Spleen (tissue), 13 donors: ENCODE measurements around the gene SPATA21. TPM values are rescaled to one million over a fixed set of nuclear protein-coding genes. Genes with fewer than 3 reads are reported as not detected.
"Not testable (repeated sequence)": the region's sequence is repeated elsewhere in the genome, so short reads cannot be mapped to it uniquely, and the experiment has no call there.

Experiments
- DNase-seq: peaks from one replicate; pipeline ENCODE4 v3.0.0-alpha.2; 2020
- H3K27ac ChIP-seq, 8 donors: fragments of 200-600 bp; sonication (generic) in 7 of 8; 1 replicate in 4 of 8; 2 replicates in 4 of 8; pipeline versions ENCODE4 v1.5.0 to v1.8.0; 2016 to 2021; ENCODE audit warnings: inconsistent platforms in 4 of 8, mild to moderate bottlenecking in 4 of 8, moderate library complexity in 1 of 8
- H3K27me3 ChIP-seq, 7 donors: fragments of 200-600 bp; sonication (generic) in 6 of 7; replicated peaks in 1 of 7; 1 replicate in 4 of 7; 2 replicates in 3 of 7; pipeline versions ENCODE4 v1.5.0 to v1.8.0; 2016 to 2021; ENCODE audit warnings: inconsistent platforms in 3 of 7, mild to moderate bottlenecking in 1 of 7
- H3K36me3 ChIP-seq, 6 donors: fragments of 200-600 bp; sonication (generic) in 5 of 6; 1 replicate in 4 of 6; 2 replicates in 2 of 6; pipeline versions ENCODE4 v1.5.0 to v1.8.0; 2016 to 2021; ENCODE audit warnings: inconsistent platforms in 2 of 6
- H3K4me1 ChIP-seq, 6 donors: fragments of 200-600 bp; sonication (generic) in 5 of 6; 1 replicate in 3 of 6; 2 replicates in 3 of 6; pipeline versions ENCODE4 v1.5.0 to v1.8.0; 2016 to 2021; ENCODE audit warnings: inconsistent platforms in 3 of 6
- H3K4me3 ChIP-seq, 8 donors: fragments of 200-600 bp; sonication (generic) in 7 of 8; 1 replicate in 4 of 8; 2 replicates in 4 of 8; pipeline versions ENCODE4 v1.5.0 to v1.8.0; 2016 to 2021; ENCODE audit warnings: inconsistent platforms in 4 of 8, mild to moderate bottlenecking in 4 of 8, moderate library complexity in 2 of 8
- H3K9me3 ChIP-seq, 8 donors: fragments of 200-600 bp; sonication (generic) in 7 of 8; 1 replicate in 4 of 8; 2 replicates in 4 of 8; pipeline versions ENCODE4 v1.5.0 to v1.8.0; 2016 to 2021; ENCODE audit warnings: inconsistent platforms in 4 of 8
- POLR2A ChIP-seq, 3 donors: fragments of 450-650 bp; IDR thresholded peaks; one replicate each; pipeline ENCODE4 v1.5.1; 2017; ENCODE audit warnings: antibody characterized with exemption in 3 of 3, mild to moderate bottlenecking in 1 of 3
- POLR2AphosphoS5 ChIP-seq, 3 donors: sonication (generic); formaldehyde crosslinking; IDR thresholded peaks; one replicate each; pipeline ENCODE4 v1.5.1; 2017; ENCODE audit warnings: antibody characterized with exemption in 3 of 3
- WGBS, 5 donors: extraction: QIAGEN DNeasy Blood & Tissue Kit in 3 of 5; methylation state at CpG; one replicate each; pipeline versions ENCODE4 v1.1.5 to v1.1.7; 2013 to 2018; 5-methylcytosine and 5-hydroxymethylcytosine counted together
- intact Hi-C: fragments of 100-400 bp; cut with DNase I; formaldehyde crosslinking; loops from one replicate; pipeline ENCODE4 v1.15.0; 2023; ENCODE audit warnings: low total_unique reads
- long read RNA-seq, 2 donors: transcript quantifications; one replicate each; lab custom pipeline, GENCODE V29; 2026
- polyA plus RNA-seq, 3 donors: library from polyadenylated mRNA; stranded (reverse); fragments of 200-250 nt; gene quantifications; one replicate each; pipeline ENCODE4 v1.2.1, GENCODE V29; 2013
- total RNA-seq, 7 donors: library from RNA; depleted of rRNA in 3 of 7; stranded (reverse); fragments of >200 nt in 3 of 7; fragmentation: NEBNext Ultra II Directional in 4 of 7; extraction: Animal tissue kit (Norgen Biotek cat#: 25700) in 4 of 7; gene quantifications; one replicate each; pipeline versions ENCODE4 v1.1.0 to v1.2.1, GENCODE V29; 2016 to 2021
- TF ChIP-seq, protein P1 (sequence below), 11 experiments: fragments of 200-600 bp in 7 of 11; fragments of 450-650 bp in 4 of 11; sonication (generic) in 4 of 11; IDR thresholded peaks in 8 of 11; conservative IDR thresholded peaks in 3 of 11; 1 replicate in 7 of 11; 2 replicates in 4 of 11; pipeline versions ENCODE4 v1.4.0 to v1.8.0; 2016 to 2021; ENCODE audit warnings: antibody characterized with exemption in 11 of 11, inconsistent platforms in 4 of 11, mild to moderate bottlenecking in 1 of 11
- donor health status: healthy with polysubstance abuse.
- donor health status: DM: no; HTN: no; CAD: no; lungs with moderate emphysema.
- donor health status: DM: no; HTN: no; CAD: no.
- donor health status: Bipolar disorder and iron deficiency.
- donor health status: healthy.
- donor health status: DM: no; HTN: no; CAD: no.
- donor health status: DM: yes; HTN: yes; CAD: no.

Gene SPATA21, protein sequence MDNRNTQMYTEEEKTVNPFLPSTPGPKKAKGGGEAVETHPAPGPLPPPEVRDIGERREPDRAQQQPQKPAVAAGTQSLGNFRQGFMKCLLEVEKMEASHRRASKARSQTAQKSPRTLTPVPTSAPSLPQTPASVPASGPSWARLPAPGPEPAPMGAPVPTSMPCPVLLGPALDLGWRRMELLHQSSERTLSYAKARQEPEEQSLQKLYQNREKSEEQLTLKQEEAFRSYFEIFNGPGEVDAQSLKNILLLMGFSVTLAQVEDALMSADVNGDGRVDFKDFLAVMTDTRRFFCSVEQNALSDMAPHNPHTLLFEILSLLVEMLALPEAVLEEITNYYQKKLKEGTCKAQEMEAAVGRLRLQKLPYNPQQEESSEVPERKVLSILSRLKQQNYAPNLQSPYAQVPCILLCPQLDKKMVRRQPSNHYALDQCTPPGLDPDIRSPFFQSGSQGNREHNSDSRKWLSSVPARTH
- total RNA-seq (under 1 TPM in 1 of 7 donors, not detected in 6; 0.30 TPM), polyA plus RNA-seq (under 1 TPM; 0.13 to 0.32 (median 0.18) TPM)
- long read RNA-seq, donor 1, partial matches to known transcripts, result 143 of 143 reads
- long read RNA-seq, donor 1, other reads (novel, unspliced or antisense), result 0 of 143 reads
- long read RNA-seq, donor 2, result 0 reads

DNA sequence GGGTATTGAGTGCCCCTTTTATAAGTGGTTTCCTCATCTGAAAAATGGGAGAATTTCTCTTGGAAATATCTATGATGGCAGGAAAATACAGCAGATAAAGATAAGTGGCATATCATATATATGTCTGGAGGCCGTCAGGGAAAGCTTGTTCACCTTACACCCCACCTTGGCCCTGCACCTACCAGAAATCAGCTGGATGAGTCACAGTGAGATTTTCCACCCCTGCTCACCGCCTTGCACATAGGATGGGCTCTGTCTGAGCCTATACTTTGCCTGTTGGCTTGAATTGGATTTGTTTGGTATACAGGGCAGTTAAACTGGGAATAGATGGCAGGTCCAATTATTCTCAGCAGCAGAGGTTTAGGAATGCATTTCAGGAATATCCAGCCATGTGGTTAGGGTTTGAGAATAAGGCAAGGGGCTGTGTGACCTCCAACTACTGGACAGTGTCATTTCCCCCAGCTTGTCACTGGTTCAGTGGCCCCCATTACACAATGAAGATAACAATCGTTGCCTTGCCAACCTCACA is at the start of gene SPATA21:
SPATA21 (minus strand) TSS at position 479 of the 529 bp plus-strand sequence. CDS start 6,053 bp downstream, outside the sequence.
- no peak for TF ChIP-seq POLR2AphosphoS5 (IDR thresholded peaks at IDR 0.05)
- H3K4me1 ChIP-seq, result peaks cover 7 to 41% (median 23%) of the 10 kb centered on the region in 6 donors
- no peaks in the 10 kb centered on the region for H3K27me3 ChIP-seq
- H3K36me3 ChIP-seq, result peaks cover 0 to 2% (median 0%) of the 10 kb centered on the region in 6 donors
- DNase-seq, result no peak
- intact Hi-C loops, result no loop called here
- no peaks in the 10 kb centered on the region for H3K9me3 ChIP-seq
- H3K4me3 ChIP-seq, result no peak within 1 kb of the TSS
- H3K27ac ChIP-seq, result no peak within 1 kb of the TSS
- WGBS, 5 donors, result 74 to 84% (median 76%) methylated on average over 3 of the region's 3 CpGs

DNA sequence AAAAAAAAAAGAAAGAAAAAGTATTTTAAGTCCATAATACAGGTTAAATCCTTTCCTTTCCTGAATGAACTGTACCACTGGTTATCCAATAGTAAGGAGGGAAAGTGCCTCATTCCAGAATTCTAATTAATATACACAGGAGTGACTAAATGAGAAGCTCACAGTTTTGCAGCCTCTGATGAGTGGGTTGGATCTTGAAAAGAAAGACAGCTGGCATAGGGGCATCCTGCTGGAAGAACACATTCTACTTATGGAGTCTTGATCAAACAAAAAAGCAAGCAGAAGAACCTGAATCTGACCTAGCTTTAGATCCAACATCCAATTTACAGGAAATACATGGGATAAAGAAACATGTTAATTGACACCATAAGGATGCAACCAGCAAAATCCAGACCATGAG is 49.8 kb upstream of the SPATA21 start:
- H3K9me3 ChIP-seq, H3K4me3 ChIP-seq, DNase-seq, H3K4me1 ChIP-seq, H3K27ac ChIP-seq, H3K27me3 ChIP-seq, intact Hi-C loops: not testable (repeated sequence)
- H3K36me3 ChIP-seq, result peaks cover 0 to 81% (median 36%) of the 10 kb centered on the region in 6 donors

DNA sequence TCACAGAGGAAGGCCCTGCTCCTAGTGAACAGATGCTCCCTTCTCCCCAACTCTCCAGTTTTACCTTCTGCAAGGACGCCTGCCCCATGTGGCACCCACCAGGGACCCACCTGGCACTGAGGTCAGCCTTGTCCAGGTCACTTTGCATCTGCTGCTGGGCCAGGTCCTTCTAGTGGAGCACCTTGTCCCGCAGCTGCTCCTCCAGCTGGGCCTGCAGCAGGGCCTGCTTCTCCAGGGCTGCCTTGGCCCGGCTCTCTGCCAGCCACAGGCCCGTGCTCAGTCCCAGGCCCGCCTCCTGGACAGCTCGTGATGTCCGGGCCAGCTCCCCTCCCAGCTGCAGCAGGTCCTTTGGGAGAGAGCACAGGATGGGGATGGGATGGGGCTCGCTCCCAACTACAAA is 49.1 kb upstream of the SPATA21 start:
- H3K4me1 ChIP-seq, intact Hi-C loops, H3K27me3 ChIP-seq, H3K4me3 ChIP-seq, DNase-seq, H3K27ac ChIP-seq, H3K9me3 ChIP-seq: not testable (repeated sequence)
- peaks cover 0 to 88% (median 36%) of the 10 kb centered on the region in 6 donors for H3K36me3 ChIP-seq
- 93 to 98% (median 97%) methylated on average over 7 to 8 of the region's 8 CpGs for WGBS, 5 donors

DNA sequence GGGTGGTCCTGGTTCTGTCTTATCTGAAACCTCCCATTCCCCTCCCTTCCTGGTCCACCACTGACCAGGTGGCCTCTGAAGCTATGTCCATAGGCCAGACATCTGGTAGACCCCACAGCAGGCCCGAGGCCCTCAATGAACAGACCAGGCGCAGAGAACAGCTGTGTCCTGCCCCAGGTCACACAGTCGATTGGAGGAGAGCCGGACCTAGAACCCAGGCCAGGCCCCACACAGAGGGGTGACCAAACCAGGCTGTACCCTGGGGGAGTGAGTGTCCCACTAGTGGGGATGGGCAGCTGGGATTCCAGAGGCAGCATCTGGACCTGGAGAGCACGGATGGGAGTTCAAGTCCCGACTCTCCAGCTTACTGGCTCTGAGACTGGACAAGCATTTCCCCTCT is 47.7 kb upstream of the SPATA21 start:
- DNase-seq, result peak; percentile 47
- H3K9me3 ChIP-seq, result no peaks in the 10 kb centered on the region
- intact Hi-C loops, result no loop called here
- peaks cover 0 to 92% (median 49%) of the 10 kb centered on the region in 6 donors for H3K36me3 ChIP-seq
- 91 to 95% (median 93%) methylated on average over 3 to 6 of the region's 6 CpGs for WGBS, 5 donors
- no peaks in the 10 kb centered on the region for H3K4me1 ChIP-seq
- H3K27me3 ChIP-seq, result no peaks in the 10 kb centered on the region
- TF ChIP-seq POLR2A (IDR thresholded peaks at IDR 0.05) (no peak), POLR2AphosphoS5 (IDR thresholded peaks at IDR 0.05) (no peak)
- TF ChIP-seq, protein P1, sequence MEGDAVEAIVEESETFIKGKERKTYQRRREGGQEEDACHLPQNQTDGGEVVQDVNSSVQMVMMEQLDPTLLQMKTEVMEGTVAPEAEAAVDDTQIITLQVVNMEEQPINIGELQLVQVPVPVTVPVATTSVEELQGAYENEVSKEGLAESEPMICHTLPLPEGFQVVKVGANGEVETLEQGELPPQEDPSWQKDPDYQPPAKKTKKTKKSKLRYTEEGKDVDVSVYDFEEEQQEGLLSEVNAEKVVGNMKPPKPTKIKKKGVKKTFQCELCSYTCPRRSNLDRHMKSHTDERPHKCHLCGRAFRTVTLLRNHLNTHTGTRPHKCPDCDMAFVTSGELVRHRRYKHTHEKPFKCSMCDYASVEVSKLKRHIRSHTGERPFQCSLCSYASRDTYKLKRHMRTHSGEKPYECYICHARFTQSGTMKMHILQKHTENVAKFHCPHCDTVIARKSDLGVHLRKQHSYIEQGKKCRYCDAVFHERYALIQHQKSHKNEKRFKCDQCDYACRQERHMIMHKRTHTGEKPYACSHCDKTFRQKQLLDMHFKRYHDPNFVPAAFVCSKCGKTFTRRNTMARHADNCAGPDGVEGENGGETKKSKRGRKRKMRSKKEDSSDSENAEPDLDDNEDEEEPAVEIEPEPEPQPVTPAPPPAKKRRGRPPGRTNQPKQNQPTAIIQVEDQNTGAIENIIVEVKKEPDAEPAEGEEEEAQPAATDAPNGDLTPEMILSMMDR (IDR thresholded peaks at IDR 0.05 in 8 of 11, conservative IDR thresholded peaks at IDR 0.05 in 3 of 11), result no peak
- no peak overlapping the region for H3K4me3 ChIP-seq
- H3K27ac ChIP-seq, result no peak overlapping the region

DNA sequence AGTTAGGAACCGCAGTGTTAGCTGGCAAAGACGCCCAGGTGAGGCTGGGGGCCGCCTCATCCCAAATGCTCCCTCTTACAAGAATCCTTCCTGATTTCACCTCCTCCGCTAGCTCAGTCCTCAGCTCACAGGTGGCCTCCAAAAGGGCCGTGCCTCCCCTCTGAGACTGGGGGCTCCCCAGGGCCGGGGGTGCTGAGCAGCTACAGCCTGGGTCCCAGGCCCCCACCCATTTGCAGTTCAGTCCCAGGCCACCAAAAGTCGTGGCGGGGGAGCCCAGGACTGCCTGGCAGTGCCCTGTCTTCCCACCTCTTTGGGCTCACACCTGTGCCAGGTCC is 47.2 kb upstream of the SPATA21 start:
- 87 to 100% (median 95%) methylated on average over 3 to 8 of the region's 8 CpGs for WGBS, 5 donors
- TF ChIP-seq, protein P1 (IDR thresholded peaks at IDR 0.05 in 8 of 11, conservative IDR thresholded peaks at IDR 0.05 in 3 of 11), result no peak
- TF ChIP-seq POLR2AphosphoS5 (IDR thresholded peaks at IDR 0.05), result no peak
- no peak for TF ChIP-seq POLR2A (IDR thresholded peaks at IDR 0.05)
- Histone ChIP-seq H3K27ac (no peak overlapping the region), H3K4me1 (no peaks in the 10 kb centered on the region), H3K9me3 (no peaks in the 10 kb centered on the region), H3K27me3 (no peaks in the 10 kb centered on the region), H3K36me3 (peaks cover 0 to 92% (median 49%) of the 10 kb centered on the region in 6 donors), H3K4me3 (no peak overlapping the region)
- peak; percentile 44 for DNase-seq
- intact Hi-C loops, result no loop called here
